Fibroblast of lung (primary cell): ENCODE results near the gene RGS3. TPM values are rescaled to one million over a fixed set of nuclear protein-coding genes. Genes with fewer than 3 reads are reported as not detected.

Source experiments
- DNase-seq, 2 donors: peaks; one replicate each; pipeline versions ENCODE4 v3.0.0 to v3.0.0-alpha.2; 2010; ENCODE audit warnings: low read depth in 2 of 2
- H2AFZ ChIP-seq: 2 replicates; pipeline ENCODE4 v1.5.1; 2012; ENCODE audit warnings: low read length, control low read depth, inconsistent platforms
- H3K27ac ChIP-seq: 2 replicates; pipeline ENCODE4 v1.5.1; 2011; ENCODE audit warnings: low read length, control low read depth; ENCODE audit not compliant: insufficient read depth
- H3K27me3 ChIP-seq: 2 replicates; pipeline ENCODE4 v1.5.1; 2011; ENCODE audit warnings: mild to moderate bottlenecking, low read length; ENCODE audit not compliant: control insufficient read depth, insufficient read depth
- H3K36me3 ChIP-seq: 2 replicates; pipeline ENCODE4 v1.5.1; 2011; ENCODE audit warnings: low read length; ENCODE audit not compliant: control insufficient read depth, insufficient read depth
- H3K4me1 ChIP-seq: 2 replicates; pipeline ENCODE4 v1.5.1; 2011; ENCODE audit warnings: low read length; ENCODE audit not compliant: control insufficient read depth, insufficient read depth; ENCODE audit errors: extremely low read depth
- H3K4me2 ChIP-seq: 2 replicates; pipeline ENCODE4 v1.5.1; 2011; ENCODE audit warnings: low read length, control low read depth; ENCODE audit not compliant: insufficient read depth; ENCODE audit errors: extremely low read depth
- H3K4me3 ChIP-seq, 4 experiments: fragments of 200-600 bp in 1 of 4; sonication (generic) in 1 of 4; replicated peaks in 1 of 4; 2 replicates each; pipeline ENCODE4 v1.5.1; 2011 to 2016; ENCODE audit warnings: low read length in 4 of 4, low read depth in 3 of 4, mild to moderate bottlenecking in 3 of 4, control low read depth in 2 of 4, inconsistent platforms in 1 of 4, mixed read lengths in 1 of 4; ENCODE audit not compliant: insufficient read depth in 1 of 4; ENCODE audit errors: control extremely low read depth in 1 of 4
- H3K79me2 ChIP-seq: 2 replicates; pipeline ENCODE4 v1.5.1; 2012; ENCODE audit warnings: mild to moderate bottlenecking, low read length, inconsistent platforms; ENCODE audit not compliant: control insufficient read depth, insufficient read depth
- H3K9ac ChIP-seq: 2 replicates; pipeline ENCODE4 v1.5.1; 2011; ENCODE audit warnings: mild to moderate bottlenecking, low read length, control low read depth; ENCODE audit not compliant: insufficient read depth
- H3K9me3 ChIP-seq: 2 replicates; pipeline ENCODE4 v1.5.1; 2012; ENCODE audit warnings: low read depth, low read length; ENCODE audit not compliant: control insufficient read depth, insufficient read depth
- H4K20me1 ChIP-seq: 2 replicates; pipeline ENCODE4 v1.5.1; 2011; ENCODE audit warnings: low read length; ENCODE audit not compliant: control insufficient read depth, insufficient read depth; ENCODE audit errors: extremely low read depth
- EZH2 ChIP-seq: IDR thresholded peaks from 2 replicates; pipeline ENCODE4 v1.5.1; 2012; ENCODE audit warnings: low read length, control low read depth, mild to moderate bottlenecking; ENCODE audit errors: missing control alignments
- polyA plus RNA-seq, 2 donors: library from polyadenylated mRNA; depleted of rRNA in 1 of 2; stranded (reverse) in 1 of 2; unstranded in 1 of 2; fragments of >200 nt; gene quantifications; 2 replicates each; pipeline ENCODE4 v1.2.1, GENCODE V29; 2011 to 2012; ENCODE audit warnings: missing spikeins in 1 of 2
- total RNA-seq: library from RNA; depleted of rRNA; stranded (reverse); fragments of >200 nt; gene quantifications from 2 replicates; pipeline ENCODE4 v1.2.1, GENCODE V29; 2014
- TF ChIP-seq, protein P1 (sequence below), 2 donors: IDR thresholded peaks in 1 of 2; conservative IDR thresholded peaks in 1 of 2; 1 replicate in 1 of 2; 2 replicates in 1 of 2; pipeline ENCODE4 v1.5.1; 2011 to 2012; ENCODE audit warnings: low read length in 2 of 2, control low read depth in 1 of 2, inconsistent platforms in 1 of 2, low read depth in 1 of 2, mild to moderate bottlenecking in 1 of 2

The RGS3 gene
- total and polyA plus RNA-seq, 2 donors (not counting 1 experiment from before 2014, with no cell fraction given): 48.1 to 74.3 TPM

DNA sequence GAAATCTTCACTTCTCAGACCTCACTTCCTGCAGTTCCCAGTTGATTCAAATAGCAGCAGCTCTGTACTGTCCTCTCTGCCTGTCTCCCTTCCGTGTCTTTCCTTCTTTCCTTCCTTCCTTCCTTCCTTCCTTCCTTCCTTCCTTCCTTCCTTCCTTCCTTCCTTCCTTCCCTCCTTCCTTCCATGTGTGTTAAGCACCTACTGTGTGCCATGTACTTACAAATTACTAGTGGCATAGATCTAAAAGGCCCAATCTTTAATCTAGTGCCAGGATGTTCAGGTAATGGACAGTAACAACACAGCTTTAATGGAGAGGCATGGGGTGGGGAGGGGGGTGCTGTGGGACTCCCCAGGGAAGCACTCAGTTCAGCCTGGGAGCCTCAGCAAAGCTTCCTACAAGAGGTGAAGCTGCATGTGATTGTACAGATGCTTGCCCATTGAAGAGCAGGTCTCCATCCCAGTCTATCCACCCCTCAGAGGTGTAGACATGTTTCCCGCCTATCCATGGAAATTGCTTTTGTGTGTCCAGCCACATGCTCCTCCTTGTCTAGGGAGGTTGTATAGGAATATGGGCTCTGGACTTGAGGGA is 106.0 kb downstream of the RGS3 start:
- no peaks in the 10 kb centered on the region for H3K9me3 ChIP-seq
- no peak for DNase-seq
- H3K36me3 ChIP-seq: no peaks in the 10 kb centered on the region
- H3K27me3 ChIP-seq: no peaks in the 10 kb centered on the region
- TF ChIP-seq EZH2: no peak
- TF ChIP-seq, protein P1, sequence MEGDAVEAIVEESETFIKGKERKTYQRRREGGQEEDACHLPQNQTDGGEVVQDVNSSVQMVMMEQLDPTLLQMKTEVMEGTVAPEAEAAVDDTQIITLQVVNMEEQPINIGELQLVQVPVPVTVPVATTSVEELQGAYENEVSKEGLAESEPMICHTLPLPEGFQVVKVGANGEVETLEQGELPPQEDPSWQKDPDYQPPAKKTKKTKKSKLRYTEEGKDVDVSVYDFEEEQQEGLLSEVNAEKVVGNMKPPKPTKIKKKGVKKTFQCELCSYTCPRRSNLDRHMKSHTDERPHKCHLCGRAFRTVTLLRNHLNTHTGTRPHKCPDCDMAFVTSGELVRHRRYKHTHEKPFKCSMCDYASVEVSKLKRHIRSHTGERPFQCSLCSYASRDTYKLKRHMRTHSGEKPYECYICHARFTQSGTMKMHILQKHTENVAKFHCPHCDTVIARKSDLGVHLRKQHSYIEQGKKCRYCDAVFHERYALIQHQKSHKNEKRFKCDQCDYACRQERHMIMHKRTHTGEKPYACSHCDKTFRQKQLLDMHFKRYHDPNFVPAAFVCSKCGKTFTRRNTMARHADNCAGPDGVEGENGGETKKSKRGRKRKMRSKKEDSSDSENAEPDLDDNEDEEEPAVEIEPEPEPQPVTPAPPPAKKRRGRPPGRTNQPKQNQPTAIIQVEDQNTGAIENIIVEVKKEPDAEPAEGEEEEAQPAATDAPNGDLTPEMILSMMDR (conservative IDR thresholded peaks at IDR 0.05 in 1 of 2, IDR thresholded peaks at IDR 0.05 in 1 of 2; ENCODE audit: low read depth in 1 of 2, low read length in 2 of 2): no peak
- H3K79me2 ChIP-seq: no peaks in the 10 kb centered on the region
- no peak overlapping the region for H2AFZ ChIP-seq
- H3K9ac ChIP-seq: no peak overlapping the region
- H3K4me1 ChIP-seq: peaks cover 20% of the 10 kb centered on the region
- H3K27ac ChIP-seq: no peak overlapping the region
- no peaks in the 10 kb centered on the region for H4K20me1 ChIP-seq
- H3K4me2 ChIP-seq: no peak overlapping the region
- no peak overlapping the region for H3K4me3 ChIP-seq

DNA sequence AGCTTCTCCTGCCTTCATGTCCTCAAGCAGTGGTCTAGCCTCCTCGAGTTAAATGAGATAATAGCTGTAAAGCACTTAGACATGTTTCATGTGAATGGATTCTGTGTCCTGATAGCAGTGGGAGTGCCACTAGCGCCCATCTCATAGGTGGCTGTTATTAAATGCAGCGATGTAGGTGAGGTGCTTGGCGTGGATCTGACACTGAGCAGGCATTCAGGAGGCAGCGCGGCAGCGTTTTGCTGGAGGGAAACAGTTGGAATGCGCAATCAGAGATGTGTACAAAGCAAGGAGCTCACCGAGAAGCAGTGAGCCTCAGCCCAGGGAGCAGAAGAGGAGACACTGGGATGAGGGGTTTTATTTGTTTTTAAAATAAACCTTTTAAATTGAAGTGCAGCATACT is 106.6 kb downstream of the RGS3 start:
- Histone ChIP-seq H3K9ac (no peak overlapping the region), H3K79me2 (no peaks in the 10 kb centered on the region), H3K4me3 (no peak overlapping the region), H4K20me1 (no peaks in the 10 kb centered on the region), H2AFZ (no peak overlapping the region), H3K4me2 (no peak overlapping the region), H3K36me3 (no peaks in the 10 kb centered on the region), H3K27ac (no peak overlapping the region), H3K27me3 (no peaks in the 10 kb centered on the region), H3K9me3 (no peaks in the 10 kb centered on the region), H3K4me1 (peaks cover 17% of the 10 kb centered on the region)
- DNase-seq: no peak
- TF ChIP-seq, protein P1 (conservative IDR thresholded peaks at IDR 0.05 in 1 of 2, IDR thresholded peaks at IDR 0.05 in 1 of 2; ENCODE audit: low read depth in 1 of 2, low read length in 2 of 2): no peak
- no peak for TF ChIP-seq EZH2

DNA sequence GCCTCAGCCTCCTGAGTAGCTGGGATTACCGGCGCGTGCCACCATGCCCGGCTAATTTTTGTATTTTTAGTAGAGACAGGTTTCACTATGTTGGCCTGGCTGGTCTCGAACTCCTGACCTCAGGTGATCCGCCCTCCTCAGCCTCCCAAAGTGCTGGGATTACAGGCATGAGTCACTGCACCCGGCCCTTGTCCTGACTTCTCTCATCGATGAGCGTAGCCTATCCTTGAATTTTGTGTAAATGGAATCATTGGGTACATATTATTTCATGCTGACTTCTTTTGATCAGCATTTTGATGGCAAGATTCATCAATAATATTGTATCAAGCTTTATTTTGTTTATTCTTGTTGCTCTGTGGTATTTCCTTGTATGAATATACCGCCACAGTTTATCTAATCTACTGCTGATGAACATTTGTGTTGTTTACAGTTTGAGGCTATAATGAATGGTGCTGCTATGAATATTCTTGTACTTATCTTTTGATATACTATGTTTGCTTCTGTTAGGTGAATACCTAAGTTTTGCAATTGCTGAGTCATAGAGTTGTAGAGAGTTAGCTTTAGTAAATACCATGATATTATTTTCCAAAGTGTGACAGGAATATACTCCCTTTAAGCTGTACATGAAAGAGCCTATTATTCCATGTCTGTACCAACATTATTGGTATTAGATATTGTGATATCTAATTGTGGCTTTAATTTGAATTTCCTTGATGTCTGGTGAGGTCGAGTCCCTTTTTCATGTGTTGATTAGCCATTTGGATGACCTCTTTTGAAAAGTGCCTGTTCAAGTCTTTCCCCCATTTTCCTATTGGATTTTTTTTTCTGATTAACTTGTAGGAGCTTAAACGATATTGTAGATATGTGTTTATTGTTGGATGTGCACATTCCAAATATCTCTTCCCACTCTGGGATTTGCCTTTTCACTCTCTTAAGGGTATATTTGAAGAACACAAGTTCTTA is 107.5 kb downstream of the RGS3 start:
- Histone ChIP-seq H3K4me1 (peaks cover 14% of the 10 kb centered on the region), H2AFZ (no peak overlapping the region), H3K9ac (no peak overlapping the region), H3K27me3 (no peaks in the 10 kb centered on the region), H4K20me1 (no peaks in the 10 kb centered on the region), H3K36me3 (no peaks in the 10 kb centered on the region), H3K27ac (no peak overlapping the region), H3K9me3 (no peaks in the 10 kb centered on the region), H3K4me3 (no peak overlapping the region), H3K4me2 (no peak overlapping the region), H3K79me2 (no peaks in the 10 kb centered on the region)
- TF ChIP-seq EZH2: no peak
- TF ChIP-seq, protein P1 (conservative IDR thresholded peaks at IDR 0.05 in 1 of 2, IDR thresholded peaks at IDR 0.05 in 1 of 2; ENCODE audit: low read depth in 1 of 2, low read length in 2 of 2): no peak
- peak in 1 of 2 donors; percentile 21 for DNase-seq
